Neural progenitor cell (in vitro differentiated cells): ENCODE measurements around the gene HPGD. TPM values are rescaled to one million over a fixed set of nuclear protein-coding genes. Genes with fewer than 3 reads are reported as not detected.
A peak's percentile ranks its signal among the peaks of the same experiment; 100 is the strongest.

Experiments
- DNase-seq: peaks from one replicate; pipeline ENCODE4 v3.0.0-alpha.2; 2016; ENCODE audit warnings: low spot score
- H2AFZ ChIP-seq: fragments of 200-600 bp; sonication (generic); replicated peaks from 2 replicates; pipeline ENCODE4 v1.6.1; 2016; ENCODE audit warnings: antibody characterized with exemption
- H3F3A ChIP-seq: fragments of 200-600 bp; sonication (generic); 2 replicates; pipeline ENCODE4 v1.6.1; 2016; ENCODE audit warnings: antibody characterized with exemption, low read depth
- H3K27ac ChIP-seq: fragments of 200-600 bp; sonication (generic); 2 replicates; pipeline ENCODE4 v1.5.1; 2016; ENCODE audit warnings: mild to moderate bottlenecking
- H3K27me3 ChIP-seq: fragments of 200-600 bp; sonication (generic); 2 replicates; pipeline ENCODE4 v1.6.1; 2016; ENCODE audit warnings: mild to moderate bottlenecking, moderate library complexity
- H3K36me3 ChIP-seq: fragments of 200-600 bp; sonication (generic); 2 replicates; pipeline ENCODE4 v1.5.1; 2016
- H3K4me1 ChIP-seq: fragments of 200-600 bp; sonication (generic); 2 replicates; pipeline ENCODE4 v1.6.1; 2016; ENCODE audit warnings: mixed run types
- H3K4me2 ChIP-seq: fragments of 200-600 bp; sonication (generic); 2 replicates; pipeline ENCODE4 v1.6.1; 2016
- H3K4me3 ChIP-seq: fragments of 200-600 bp; sonication (generic); 2 replicates; pipeline ENCODE4 v1.5.1; 2016
- H3K79me2 ChIP-seq: fragments of 200-600 bp; sonication (generic); 2 replicates; pipeline ENCODE4 v1.6.1; 2016; ENCODE audit warnings: low read depth
- H3K9ac ChIP-seq: fragments of 200-600 bp; sonication (generic); 2 replicates; pipeline ENCODE4 v1.6.1; 2016
- H3K9me3 ChIP-seq: fragments of 200-600 bp; sonication (generic); 2 replicates; pipeline ENCODE4 v1.5.1; 2016; ENCODE audit warnings: low read depth
- H4K20me1 ChIP-seq: fragments of 200-600 bp; sonication (generic); 2 replicates; pipeline ENCODE4 v1.6.1; 2016; ENCODE audit warnings: low read depth
- H3K27ac Mint-ChIP-seq: 3 replicates; pipeline ENCODE4 v1.8.0; 2021; ENCODE audit warnings: mixed read lengths
- H3K27me3 Mint-ChIP-seq: 2 replicates; pipeline ENCODE4 v1.8.0; 2022; ENCODE audit warnings: low read depth, mild to moderate bottlenecking, inconsistent platforms, moderate library complexity, mixed read lengths; ENCODE audit not compliant: insufficient read depth
- H3K36me3 Mint-ChIP-seq: 3 replicates; pipeline ENCODE4 v1.8.0; 2021; ENCODE audit warnings: mixed read lengths
- H3K4me1 Mint-ChIP-seq: 3 replicates; pipeline ENCODE4 v1.8.0; 2021; ENCODE audit warnings: mixed read lengths
- H3K4me3 Mint-ChIP-seq: 3 replicates; pipeline ENCODE4 v1.8.0; 2021; ENCODE audit warnings: mild to moderate bottlenecking, moderate library complexity, mixed read lengths
- H3K9me3 Mint-ChIP-seq: 3 replicates; pipeline ENCODE4 v1.8.0; 2020; ENCODE audit warnings: mixed read lengths
- EZH2 ChIP-seq: fragments of 200-600 bp; sonication (generic); IDR thresholded peaks from 2 replicates; pipeline ENCODE4 v1.6.1; 2017; ENCODE audit warnings: antibody characterized with exemption, mild to moderate bottlenecking, moderate library complexity
- EZH2phosphoT487 ChIP-seq: fragments of 200-600 bp; sonication (generic); IDR thresholded peaks from 2 replicates; pipeline ENCODE4 v1.6.1; 2017; ENCODE audit warnings: antibody characterized with exemption
- total RNA-seq: library from RNA; depleted of rRNA; stranded (reverse); fragments of >200 nt; gene quantifications from 2 replicates; pipeline ENCODE4 v1.2.3, GENCODE V29; 2015; ENCODE audit warnings: low replicate concordance
- TF ChIP-seq, protein P1 (sequence below): fragments of 200-600 bp; sonication (generic); IDR thresholded peaks from 2 replicates; pipeline ENCODE4 v1.5.1; 2017; ENCODE audit warnings: antibody characterized with exemption, mild to moderate bottlenecking

HPGD gene
- total RNA-seq, 1 donor from 2014 or later = not detected

DNA sequence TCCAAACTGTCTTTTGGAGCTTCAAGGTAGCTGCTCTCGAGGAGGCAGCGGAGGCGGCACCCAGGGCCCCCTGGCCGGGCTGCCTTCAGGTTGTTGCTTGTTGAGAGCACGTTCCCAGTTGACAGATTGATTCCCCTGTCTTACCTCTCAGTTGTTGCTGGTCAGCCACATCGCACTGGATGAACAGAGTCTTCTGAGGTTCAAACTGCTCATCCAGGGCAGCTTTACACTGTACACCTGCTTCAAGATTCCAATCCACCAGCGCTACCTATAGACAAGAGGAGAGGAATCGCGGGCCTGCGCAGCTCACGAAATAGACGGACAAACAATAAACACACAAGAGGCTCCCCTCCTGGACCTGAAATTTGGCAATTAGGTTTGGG, 497 bp downstream of the HPGD start:
- H3K27me3 ChIP-seq = peaks cover 48% of the 10 kb centered on the region
- Mint-ChIP-seq H3K9me3 (no peaks in the 10 kb centered on the region), H3K27ac (no peak overlapping the region), H3K27me3 (peaks cover 24% of the 10 kb centered on the region), H3K4me3 (peak overlapping the region; percentile 83), H3K36me3 (no peaks in the 10 kb centered on the region), H3K4me1 (peaks cover 5% of the 10 kb centered on the region)
- no peak overlapping the region for H3K27ac ChIP-seq
- peak overlapping the region; percentile 96 for H3K4me2 ChIP-seq
- no peaks in the 10 kb centered on the region for H4K20me1 ChIP-seq
- H3F3A ChIP-seq = peaks cover 4% of the 10 kb centered on the region
- H3K36me3 ChIP-seq = no peaks in the 10 kb centered on the region
- no peaks in the 10 kb centered on the region for H3K4me1 ChIP-seq
- no peak for TF ChIP-seq EZH2phosphoT487
- TF ChIP-seq, protein P1, sequence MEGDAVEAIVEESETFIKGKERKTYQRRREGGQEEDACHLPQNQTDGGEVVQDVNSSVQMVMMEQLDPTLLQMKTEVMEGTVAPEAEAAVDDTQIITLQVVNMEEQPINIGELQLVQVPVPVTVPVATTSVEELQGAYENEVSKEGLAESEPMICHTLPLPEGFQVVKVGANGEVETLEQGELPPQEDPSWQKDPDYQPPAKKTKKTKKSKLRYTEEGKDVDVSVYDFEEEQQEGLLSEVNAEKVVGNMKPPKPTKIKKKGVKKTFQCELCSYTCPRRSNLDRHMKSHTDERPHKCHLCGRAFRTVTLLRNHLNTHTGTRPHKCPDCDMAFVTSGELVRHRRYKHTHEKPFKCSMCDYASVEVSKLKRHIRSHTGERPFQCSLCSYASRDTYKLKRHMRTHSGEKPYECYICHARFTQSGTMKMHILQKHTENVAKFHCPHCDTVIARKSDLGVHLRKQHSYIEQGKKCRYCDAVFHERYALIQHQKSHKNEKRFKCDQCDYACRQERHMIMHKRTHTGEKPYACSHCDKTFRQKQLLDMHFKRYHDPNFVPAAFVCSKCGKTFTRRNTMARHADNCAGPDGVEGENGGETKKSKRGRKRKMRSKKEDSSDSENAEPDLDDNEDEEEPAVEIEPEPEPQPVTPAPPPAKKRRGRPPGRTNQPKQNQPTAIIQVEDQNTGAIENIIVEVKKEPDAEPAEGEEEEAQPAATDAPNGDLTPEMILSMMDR = no peak
- no peak for TF ChIP-seq EZH2
- no peaks in the 10 kb centered on the region for H3K9me3 ChIP-seq
- H3K4me3 ChIP-seq = peak overlapping the region; percentile 71
- H3K79me2 ChIP-seq = no peaks in the 10 kb centered on the region
- no peak overlapping the region for H3K9ac ChIP-seq
- peak; percentile 39 for DNase-seq
- H2AFZ ChIP-seq = peak overlapping the region; percentile 91

DNA sequence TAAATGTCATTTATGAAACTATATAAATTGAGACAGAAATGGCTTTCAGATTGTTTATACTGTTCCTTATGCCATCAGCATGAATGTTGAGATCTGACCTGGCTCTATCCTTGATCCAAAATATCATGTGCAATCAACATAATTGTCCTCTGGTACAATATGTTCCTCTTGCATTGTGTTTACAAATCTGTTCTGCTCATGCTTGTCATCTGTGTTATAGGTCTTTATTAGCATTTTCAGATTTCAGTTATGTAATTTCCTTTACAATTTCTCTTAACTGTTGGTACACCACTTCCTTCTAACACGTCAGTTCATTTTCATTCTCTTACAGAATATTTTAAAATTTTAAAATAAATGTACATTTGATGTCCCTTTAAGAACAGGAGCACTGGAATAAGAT, 1.6 kb downstream of the HPGD start:
- Histone ChIP-seq H3K9me3 (no peaks in the 10 kb centered on the region), H2AFZ (no peak overlapping the region), H4K20me1 (no peaks in the 10 kb centered on the region), H3K79me2 (no peaks in the 10 kb centered on the region), H3K27me3 (peaks cover 48% of the 10 kb centered on the region), H3K9ac (no peak overlapping the region), H3K27ac (no peak overlapping the region), H3K4me3 (no peak overlapping the region), H3K36me3 (no peaks in the 10 kb centered on the region), H3K4me2 (no peak overlapping the region), H3F3A (peaks cover 4% of the 10 kb centered on the region), H3K4me1 (no peaks in the 10 kb centered on the region)
- Mint-ChIP-seq H3K27me3 (peaks cover 23% of the 10 kb centered on the region), H3K4me1 (peaks cover 5% of the 10 kb centered on the region), H3K27ac (no peak overlapping the region), H3K36me3 (no peaks in the 10 kb centered on the region), H3K9me3 (no peaks in the 10 kb centered on the region), H3K4me3 (no peak overlapping the region)
- DNase-seq = no peak
- TF ChIP-seq EZH2 (no peak), EZH2phosphoT487 (no peak)
- TF ChIP-seq, protein P1 = no peak

DNA sequence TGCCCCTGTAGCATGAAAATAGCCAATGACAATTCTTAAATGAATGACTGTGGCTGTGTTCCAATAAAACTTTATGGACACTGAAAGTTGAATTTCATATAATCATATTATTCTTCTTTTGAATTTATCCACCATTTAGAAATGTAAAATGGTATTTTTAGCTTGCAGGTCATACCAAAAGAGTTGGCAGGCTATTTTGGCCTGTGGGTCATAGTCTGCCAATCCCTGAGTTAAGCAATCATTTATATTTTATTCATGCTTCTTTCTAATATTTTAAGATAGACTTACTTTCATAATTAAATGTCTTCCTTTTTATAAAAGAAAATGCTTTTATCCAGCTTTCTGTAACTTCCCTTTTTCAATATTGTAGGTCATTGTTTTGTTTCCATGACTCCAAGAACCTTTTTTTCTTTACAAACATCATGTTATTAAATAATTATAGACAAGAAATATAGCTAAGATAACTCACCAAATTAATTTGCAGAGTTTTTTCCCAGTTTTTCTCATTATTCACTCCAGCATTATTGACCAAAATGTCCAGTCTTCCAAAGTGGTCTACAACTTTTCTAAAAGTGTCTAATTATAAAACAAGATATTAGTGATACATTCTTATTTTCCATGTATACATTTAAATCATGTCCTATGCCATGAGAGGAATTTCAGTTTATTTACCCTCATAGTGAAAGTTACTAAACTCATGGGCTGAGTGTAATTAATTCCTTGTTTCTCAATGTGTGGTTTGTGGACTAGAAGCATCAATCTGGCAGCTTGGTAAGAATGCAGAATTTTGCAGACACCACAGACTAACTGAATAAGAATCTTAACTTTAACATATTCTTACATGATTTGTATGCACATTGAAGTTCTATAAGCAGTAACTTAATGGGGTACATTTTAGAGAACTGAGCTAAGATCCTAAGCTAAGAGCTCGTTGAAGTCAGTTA, 4.5 kb downstream of the HPGD start:
- Mint-ChIP-seq H3K4me1 (peaks cover 2% of the 10 kb centered on the region), H3K9me3 (no peaks in the 10 kb centered on the region), H3K27ac (no peak overlapping the region), H3K4me3 (no peak overlapping the region), H3K36me3 (no peaks in the 10 kb centered on the region), H3K27me3 (peaks cover 10% of the 10 kb centered on the region)
- Histone ChIP-seq H3K79me2 (no peaks in the 10 kb centered on the region), H3K9ac (no peak overlapping the region), H3F3A (peaks cover 4% of the 10 kb centered on the region), H4K20me1 (no peaks in the 10 kb centered on the region), H3K36me3 (no peaks in the 10 kb centered on the region), H3K27me3 (peaks cover 30% of the 10 kb centered on the region), H2AFZ (no peak overlapping the region), H3K4me1 (no peaks in the 10 kb centered on the region), H3K27ac (no peak overlapping the region), H3K4me3 (no peak overlapping the region), H3K9me3 (no peaks in the 10 kb centered on the region), H3K4me2 (no peak overlapping the region)
- no peak for TF ChIP-seq EZH2
- TF ChIP-seq, protein P1 = no peak
- TF ChIP-seq EZH2phosphoT487 = no peak
- DNase-seq = no peak
